Skin of body (tissue), 2 donors: ENCODE results near the gene SLC44A5. TPM values are rescaled to one million over a fixed set of nuclear protein-coding genes. Genes with fewer than 3 reads are reported as not detected.
A peak's percentile ranks its signal among the peaks of the same experiment; 100 is the strongest.
"Not testable (repeated sequence)": the region's sequence is repeated elsewhere in the genome, so short reads cannot be mapped to it uniquely, and the experiment has no call there.

ENCODE experiments used
- DNase-seq: peaks from one replicate; lab custom pipeline; 2025; lab: John Stamatoyannopoulos, UW
- total RNA-seq: library from RNA; depleted of rRNA; stranded (reverse); fragments of >200 nt; gene quantifications from one replicate; pipeline ENCODE4 v1.2.3, GENCODE V29; 2014

The SLC44A5 gene
- total RNA-seq = 0.89 TPM

GRCh38 chr1:75611014-75611413 is at the start of gene SLC44A5:
Gene SLC44A5 (minus strand): TSS chr1:75611114. CDS start chr1:75541447, 69,667 bp downstream.
- DNase-seq = no peak

GRCh38 chr1:75655931-75656330 is 45.0 kb upstream of the SLC44A5 start:
- DNase-seq = no peak

GRCh38 chr1:75647183-75647582 is 36.3 kb upstream of the SLC44A5 start:
- not testable (repeated sequence) for DNase-seq

GRCh38 chr1:75645153-75645552 is 34.2 kb upstream of the SLC44A5 start:
- not testable (repeated sequence) for DNase-seq

- no peak for DNase-seq
Observed at GRCh38 chr1:75643460-75643859, 32.5 kb upstream of the SLC44A5 start.

- DNase-seq = no peak
Observed at GRCh38 chr1:75641325-75641724, 30.4 kb upstream of the SLC44A5 start.

GRCh38 chr1:75640137-75640536 is 29.2 kb upstream of the SLC44A5 start:
- no peak for DNase-seq

- no peak for DNase-seq
Observed at GRCh38 chr1:75632350-75632949, 21.5 kb upstream of the SLC44A5 start.

GRCh38 chr1:75630998-75631397 is 20.1 kb upstream of the SLC44A5 start:
- no peak for DNase-seq

- DNase-seq = no peak
Observed at GRCh38 chr1:75630004-75630594, 19.2 kb upstream of the SLC44A5 start.

- no peak for DNase-seq
Observed at GRCh38 chr1:75625795-75626194, 14.9 kb upstream of the SLC44A5 start.

- no peak for DNase-seq
Observed at GRCh38 chr1:75618382-75618781, 7.5 kb upstream of the SLC44A5 start.

- DNase-seq = no peak
Observed at GRCh38 chr1:75616436-75617433, 5.8 kb upstream of the SLC44A5 start.

GRCh38 chr1:75615613-75616435 is 4.9 kb upstream of the SLC44A5 start:
- DNase-seq = peak; percentile 34

- DNase-seq = no peak
Observed at GRCh38 chr1:75614399-75614756, 3.5 kb upstream of the SLC44A5 start.

GRCh38 chr1:75613916-75614315 is 3.0 kb upstream of the SLC44A5 start:
- no peak for DNase-seq

GRCh38 chr1:75612976-75613375 is 2.1 kb upstream of the SLC44A5 start:
- DNase-seq = no peak

GRCh38 chr1:75602486-75602885 is 8.4 kb downstream of the SLC44A5 start:
- DNase-seq = no peak

GRCh38 chr1:75600781-75601180 is 10.1 kb downstream of the SLC44A5 start:
- no peak for DNase-seq

GRCh38 chr1:75594327-75594726 is 16.6 kb downstream of the SLC44A5 start:
- no peak for DNase-seq

GRCh38 chr1:75593457-75593856 is 17.5 kb downstream of the SLC44A5 start:
- not testable (repeated sequence) for DNase-seq
